ENCODE data around the gene UNC5C.
A peak's percentile ranks its signal among the peaks of the same experiment; 100 is the strongest.

UNC5C gene

GRCh38 chr4:95317085-95317793, 231.5 kb downstream of the UNC5C start:
- H4K5ac ChIP-seq (ENCODE audit: low read length), result no peak overlapping the region
- no CpG with 5 or more reads among the region's 10 CpGs for WGBS (ENCODE audit: extremely low coverage, insufficient coverage, low lambda C conversion rate)
- H3K4me1 ChIP-seq (ENCODE audit: control insufficient read depth, low read depth, low read length), result no peaks in the 10 kb centered on the region
- no peak overlapping the region for H2BK15ac ChIP-seq (replicated peaks; ENCODE audit: low read depth)
- H2BK5ac ChIP-seq (ENCODE audit: low read length), result no peak overlapping the region
- no peak overlapping the region for H3K23ac ChIP-seq (ENCODE audit: low read length)
- H4K8ac ChIP-seq (ENCODE audit: low read depth, low read length), result no peak overlapping the region
- H2AK5ac ChIP-seq (ENCODE audit: low read length), result no peak overlapping the region
- H3K4me3 ChIP-seq (ENCODE audit: low read length), result no peak overlapping the region
- H3K4me2 ChIP-seq (ENCODE audit: low read length), result no peak overlapping the region
- DNase-seq, result no peak
- H3K27ac ChIP-seq (ENCODE audit: low read depth, low read length), result no peak overlapping the region
- no peaks in the 10 kb centered on the region for H3K27me3 ChIP-seq (ENCODE audit: insufficient read depth, low read length, poor library complexity)
- no peak overlapping the region for H2BK120ac ChIP-seq (ENCODE audit: low read depth, low read length)
- no peak overlapping the region for H3K18ac ChIP-seq (ENCODE audit: low read length)
- no peaks in the 10 kb centered on the region for H3K79me1 ChIP-seq (ENCODE audit: low read length)
- H3K79me2 ChIP-seq (ENCODE audit: control insufficient read depth, insufficient read depth, low read length), result no peaks in the 10 kb centered on the region
- H3K9ac ChIP-seq (ENCODE audit: low read length), result no peak overlapping the region
- H3K56ac ChIP-seq (ENCODE audit: low read length), result no peak overlapping the region
- no peak overlapping the region for H3K4ac ChIP-seq (ENCODE audit: low read depth, low read length)
- H3K36me3 ChIP-seq (ENCODE audit: control insufficient read depth, insufficient read depth, low read length), result no peaks in the 10 kb centered on the region

- H4K5ac ChIP-seq (ENCODE audit: low read length), result no peak overlapping the region
- H2BK120ac ChIP-seq (ENCODE audit: low read depth, low read length), result no peak overlapping the region
- no peak overlapping the region for H3K18ac ChIP-seq (ENCODE audit: low read length)
- no peak overlapping the region for H3K9ac ChIP-seq (ENCODE audit: low read length)
- no peak overlapping the region for H2AK5ac ChIP-seq (ENCODE audit: low read length)
- H2BK5ac ChIP-seq (ENCODE audit: low read length), result no peak overlapping the region
- no peak overlapping the region for H3K4ac ChIP-seq (ENCODE audit: low read depth, low read length)
- no peak overlapping the region for H2BK15ac ChIP-seq (replicated peaks; ENCODE audit: low read depth)
- no peaks in the 10 kb centered on the region for H3K27me3 ChIP-seq (ENCODE audit: insufficient read depth, low read length, poor library complexity)
- no peaks in the 10 kb centered on the region for H3K79me1 ChIP-seq (ENCODE audit: low read length)
- no peaks in the 10 kb centered on the region for H3K4me1 ChIP-seq (ENCODE audit: control insufficient read depth, low read depth, low read length)
- H4K8ac ChIP-seq (ENCODE audit: low read depth, low read length), result no peak overlapping the region
- no peak overlapping the region for H3K27ac ChIP-seq (ENCODE audit: low read depth, low read length)
- no peaks in the 10 kb centered on the region for H3K79me2 ChIP-seq (ENCODE audit: control insufficient read depth, insufficient read depth, low read length)
- no peak overlapping the region for H3K4me3 ChIP-seq (ENCODE audit: low read length)
- no peak overlapping the region for H3K23ac ChIP-seq (ENCODE audit: low read length)
- no CpG with 5 or more reads among the region's 1 CpG for whole genome bisulfite sequencing (ENCODE audit: extremely low coverage, insufficient coverage, low lambda C conversion rate)
- no peaks in the 10 kb centered on the region for H3K36me3 ChIP-seq (ENCODE audit: control insufficient read depth, insufficient read depth, low read length)
- H3K56ac ChIP-seq (ENCODE audit: low read length), result no peak overlapping the region
- H3K4me2 ChIP-seq (ENCODE audit: low read length), result no peak overlapping the region
- no peak for DNase-seq
These were observed 234.2 kb downstream of the UNC5C start for GRCh38 chr4:95314573-95314972.

DNA sequence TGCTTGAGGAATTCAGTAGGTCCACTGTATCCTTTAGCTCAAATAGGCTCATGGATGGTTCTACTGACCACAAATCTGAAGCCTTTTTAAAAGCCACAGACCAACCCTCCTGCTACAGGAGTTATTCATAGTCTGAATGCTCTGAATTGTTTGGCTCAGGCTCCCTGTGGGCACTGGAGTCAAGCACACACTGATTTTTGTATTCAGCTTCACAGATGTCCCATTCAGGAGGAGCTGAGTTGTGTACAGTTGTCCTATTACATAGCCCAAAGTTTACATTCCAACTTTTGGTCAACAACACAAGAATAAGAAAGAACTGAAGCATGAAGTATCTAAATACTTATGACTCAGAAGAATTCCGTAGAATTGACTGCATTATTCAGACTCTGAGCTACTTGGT, 243.9 kb downstream of the UNC5C start:
- no peak overlapping the region for H2BK120ac ChIP-seq (ENCODE audit: low read depth, low read length)
- no peak overlapping the region for H3K4me3 ChIP-seq (ENCODE audit: low read length)
- H3K79me1 ChIP-seq (ENCODE audit: low read length), result no peaks in the 10 kb centered on the region
- no peaks in the 10 kb centered on the region for H3K79me2 ChIP-seq (ENCODE audit: control insufficient read depth, insufficient read depth, low read length)
- DNase-seq, result peak; percentile 42
- H2BK5ac ChIP-seq (ENCODE audit: low read length), result no peak overlapping the region
- no peak overlapping the region for H3K27ac ChIP-seq (ENCODE audit: low read depth, low read length)
- no peak overlapping the region for H3K56ac ChIP-seq (ENCODE audit: low read length)
- WGBS (ENCODE audit: extremely low coverage, insufficient coverage, low lambda C conversion rate), result no CpG with 5 or more reads among the region's 1 CpG
- no peak overlapping the region for H2BK15ac ChIP-seq (replicated peaks; ENCODE audit: low read depth)
- H3K4me2 ChIP-seq (ENCODE audit: low read length), result no peak overlapping the region
- no peak overlapping the region for H3K23ac ChIP-seq (ENCODE audit: low read length)
- no peaks in the 10 kb centered on the region for H3K27me3 ChIP-seq (ENCODE audit: insufficient read depth, low read length, poor library complexity)
- no peak overlapping the region for H4K8ac ChIP-seq (ENCODE audit: low read depth, low read length)
- H3K18ac ChIP-seq (ENCODE audit: low read length), result no peak overlapping the region
- H3K36me3 ChIP-seq (ENCODE audit: control insufficient read depth, insufficient read depth, low read length), result no peaks in the 10 kb centered on the region
- H3K9ac ChIP-seq (ENCODE audit: low read length), result no peak overlapping the region
- no peak overlapping the region for H3K4ac ChIP-seq (ENCODE audit: low read depth, low read length)
- H3K4me1 ChIP-seq (ENCODE audit: control insufficient read depth, low read depth, low read length), result no peaks in the 10 kb centered on the region
- no peak overlapping the region for H4K5ac ChIP-seq (ENCODE audit: low read length)
- H2AK5ac ChIP-seq (ENCODE audit: low read length), result no peak overlapping the region

DNA sequence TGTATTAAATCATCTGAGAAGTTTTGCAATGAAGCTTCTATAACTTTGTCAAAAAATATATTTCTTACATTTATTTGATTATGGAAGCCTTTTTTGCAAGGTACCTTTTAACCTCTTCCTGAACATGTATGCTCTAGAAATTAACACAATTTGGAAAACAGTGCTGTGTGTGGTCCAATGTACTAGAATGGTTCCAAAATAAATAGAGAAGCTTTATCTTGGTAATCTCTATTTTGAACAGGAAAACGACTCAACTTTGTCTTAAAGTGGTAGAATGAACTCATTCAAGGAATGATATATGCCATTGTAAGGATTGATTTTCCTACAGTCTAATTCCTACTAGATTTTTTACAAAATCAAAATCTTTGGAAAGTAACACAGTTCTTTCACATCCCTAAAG, 248.5 kb downstream of the UNC5C start:
- H3K4me3 ChIP-seq (ENCODE audit: low read length), result no peak overlapping the region
- H2BK120ac ChIP-seq (ENCODE audit: low read depth, low read length), result no peak overlapping the region
- no peak overlapping the region for H3K9ac ChIP-seq (ENCODE audit: low read length)
- no CpG with 5 or more reads among the region's 1 CpG for WGBS (ENCODE audit: extremely low coverage, insufficient coverage, low lambda C conversion rate)
- DNase-seq, result no peak
- no peak overlapping the region for H3K56ac ChIP-seq (ENCODE audit: low read length)
- no peak overlapping the region for H2BK15ac ChIP-seq (replicated peaks; ENCODE audit: low read depth)
- no peaks in the 10 kb centered on the region for H3K27me3 ChIP-seq (ENCODE audit: insufficient read depth, low read length, poor library complexity)
- H4K5ac ChIP-seq (ENCODE audit: low read length), result no peak overlapping the region
- H3K79me1 ChIP-seq (ENCODE audit: low read length), result no peaks in the 10 kb centered on the region
- no peak overlapping the region for H3K27ac ChIP-seq (ENCODE audit: low read depth, low read length)
- H3K18ac ChIP-seq (ENCODE audit: low read length), result no peak overlapping the region
- no peaks in the 10 kb centered on the region for H3K79me2 ChIP-seq (ENCODE audit: control insufficient read depth, insufficient read depth, low read length)
- H2BK5ac ChIP-seq (ENCODE audit: low read length), result no peak overlapping the region
- no peak overlapping the region for H2AK5ac ChIP-seq (ENCODE audit: low read length)
- H3K4me2 ChIP-seq (ENCODE audit: low read length), result no peak overlapping the region
- no peak overlapping the region for H4K8ac ChIP-seq (ENCODE audit: low read depth, low read length)
- H3K4me1 ChIP-seq (ENCODE audit: control insufficient read depth, low read depth, low read length), result no peaks in the 10 kb centered on the region
- H3K23ac ChIP-seq (ENCODE audit: low read length), result no peak overlapping the region
- H3K36me3 ChIP-seq (ENCODE audit: control insufficient read depth, insufficient read depth, low read length), result no peaks in the 10 kb centered on the region
- H3K4ac ChIP-seq (ENCODE audit: low read depth, low read length), result no peak overlapping the region

DNA sequence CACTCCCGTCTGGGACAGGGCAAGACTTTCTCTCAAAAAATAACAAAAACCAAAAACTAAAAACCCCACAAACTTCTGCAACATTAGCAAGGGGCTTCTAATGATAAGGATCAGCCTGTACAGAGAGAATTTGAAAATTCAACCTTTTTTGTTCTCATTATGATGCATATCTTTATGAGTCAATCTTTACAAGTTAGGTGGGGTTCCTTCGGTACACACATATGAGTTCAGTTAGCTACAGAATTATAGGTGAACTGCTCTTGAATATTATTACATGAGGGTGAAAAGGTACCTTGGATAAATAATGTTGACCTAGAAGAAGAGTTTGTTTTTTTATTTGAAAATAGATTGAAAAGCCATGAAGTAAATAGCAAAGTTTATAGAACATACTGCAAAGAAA, 252.7 kb downstream of the UNC5C start:
- Histone ChIP-seq H3K4ac (ENCODE audit: low read depth, low read length) (no peak overlapping the region), H3K4me3 (ENCODE audit: low read length) (no peak overlapping the region), H4K5ac (ENCODE audit: low read length) (no peak overlapping the region), H4K8ac (ENCODE audit: low read depth, low read length) (no peak overlapping the region), H3K9ac (ENCODE audit: low read length) (no peak overlapping the region), H3K18ac (ENCODE audit: low read length) (no peak overlapping the region), H2BK120ac (ENCODE audit: low read depth, low read length) (no peak overlapping the region), H3K4me1 (ENCODE audit: control insufficient read depth, low read depth, low read length) (no peaks in the 10 kb centered on the region), H3K36me3 (ENCODE audit: control insufficient read depth, insufficient read depth, low read length) (no peaks in the 10 kb centered on the region), H2BK15ac (replicated peaks; ENCODE audit: low read depth) (no peak overlapping the region), H3K4me2 (ENCODE audit: low read length) (no peak overlapping the region), H2AK5ac (ENCODE audit: low read length) (no peak overlapping the region), H3K23ac (ENCODE audit: low read length) (no peak overlapping the region), H3K27ac (ENCODE audit: low read depth, low read length) (no peak overlapping the region), H3K56ac (ENCODE audit: low read length) (no peak overlapping the region), H3K27me3 (ENCODE audit: insufficient read depth, low read length, poor library complexity) (no peaks in the 10 kb centered on the region), H3K79me2 (ENCODE audit: control insufficient read depth, insufficient read depth, low read length) (no peaks in the 10 kb centered on the region), H2BK5ac (ENCODE audit: low read length) (no peak overlapping the region), H3K79me1 (ENCODE audit: low read length) (no peaks in the 10 kb centered on the region)
- WGBS (ENCODE audit: extremely low coverage, insufficient coverage, low lambda C conversion rate), result no CpG with 5 or more reads among the region's 2 CpGs
- no peak for DNase-seq

- Histone ChIP-seq H3K18ac (ENCODE audit: low read length) (no peak overlapping the region), H3K4ac (ENCODE audit: low read depth, low read length) (no peak overlapping the region), H2BK15ac (replicated peaks; ENCODE audit: low read depth) (no peak overlapping the region), H3K79me1 (ENCODE audit: low read length) (no peaks in the 10 kb centered on the region), H2BK120ac (ENCODE audit: low read depth, low read length) (no peak overlapping the region), H4K8ac (ENCODE audit: low read depth, low read length) (no peak overlapping the region), H3K36me3 (ENCODE audit: control insufficient read depth, insufficient read depth, low read length) (no peaks in the 10 kb centered on the region), H3K79me2 (ENCODE audit: control insufficient read depth, insufficient read depth, low read length) (no peaks in the 10 kb centered on the region), H2AK5ac (ENCODE audit: low read length) (no peak overlapping the region), H3K4me1 (ENCODE audit: control insufficient read depth, low read depth, low read length) (no peaks in the 10 kb centered on the region), H2BK5ac (ENCODE audit: low read length) (no peak overlapping the region), H3K4me3 (ENCODE audit: low read length) (no peak overlapping the region), H3K56ac (ENCODE audit: low read length) (no peak overlapping the region), H3K9ac (ENCODE audit: low read length) (no peak overlapping the region), H3K23ac (ENCODE audit: low read length) (no peak overlapping the region), H3K27ac (ENCODE audit: low read depth, low read length) (no peak overlapping the region), H3K27me3 (ENCODE audit: insufficient read depth, low read length, poor library complexity) (no peaks in the 10 kb centered on the region), H4K5ac (ENCODE audit: low read length) (no peak overlapping the region), H3K4me2 (ENCODE audit: low read length) (no peak overlapping the region)
- DNase-seq, result no peak
- no CpG with 5 or more reads among the region's 1 CpG for WGBS (ENCODE audit: extremely low coverage, insufficient coverage, low lambda C conversion rate)
These were observed 253.6 kb downstream of the UNC5C start for GRCh38 chr4:95295157-95295556.

Data from mesendoderm (in vitro differentiated cells).